T47D (cell line): ENCODE results near the gene ATP1A2.

ENCODE experiments used
- DNase-seq, 2 experiments: peaks; one replicate each; pipeline versions ENCODE4 v3.0.0 to v3.0.0-alpha.2; 2011 to 2012; ENCODE audit warnings: low read depth in 1 of 2, low spot score in 1 of 2
- JUND ChIP-seq: IDR thresholded peaks from 2 replicates; pipeline ENCODE4 v1.6.1; 2012; ENCODE audit warnings: low read depth
- in situ Hi-C: cut with HindIII; loops from 2 replicates; pipeline ENCODE4 v1.10.0; 2016; ENCODE audit warnings: low sequenced_read_pairs, low pct_unique_long_range_greater_than_20kb

Gene ATP1A2

GRCh38 chr1:160115545-160116282, at the start of gene ATP1A2:
Gene ATP1A2, plus strand, starts transcription at chr1:160115759. Its CDS starts 103 bp downstream, at chr1:160115862.
- no peak for DNase-seq
- TF ChIP-seq JUND, result no peak
- in situ Hi-C loops, result no loop called here

GRCh38 chr1:160066829-160067745, 48.5 kb upstream of the ATP1A2 start:
- in situ Hi-C loops, result no loop called here
- no peak for DNase-seq
- no peak for TF ChIP-seq JUND

- no peak for DNase-seq
- TF ChIP-seq JUND, result no peak
- in situ Hi-C loops, result no loop called here
Observed at GRCh38 chr1:160068225-160068624, 47.3 kb upstream of the ATP1A2 start.

- TF ChIP-seq JUND, result no peak
- no peak for DNase-seq
- in situ Hi-C loops, result no loop called here
Observed at GRCh38 chr1:160069460-160070231, 45.9 kb upstream of the ATP1A2 start, which contains the start of gene KCNJ10. Gene KCNJ10, minus strand, starts transcription at chr1:160070160. Its CDS starts 27,628 bp downstream, at chr1:160042532.

- in situ Hi-C loops, result no loop called here
- DNase-seq, result no peak
Observed at GRCh38 chr1:160070243-160071163, 45.1 kb upstream of the ATP1A2 start.

GRCh38 chr1:160071289-160071688, 44.3 kb upstream of the ATP1A2 start:
- DNase-seq, result no peak
- in situ Hi-C loops, result no loop called here
- TF ChIP-seq JUND, result no peak

More at GRCh38 chr1:160070243-160071163, 45.1 kb upstream of the ATP1A2 start:
- TF ChIP-seq JUND, result no peak

- in situ Hi-C loops, result no loop called here
- no peak for TF ChIP-seq JUND
- no peak for DNase-seq
Observed at GRCh38 chr1:160074865-160075264, 40.7 kb upstream of the ATP1A2 start.

- TF ChIP-seq JUND, result no peak
- in situ Hi-C loops, result no loop called here
- no peak for DNase-seq
Observed at GRCh38 chr1:160075836-160076235, 39.7 kb upstream of the ATP1A2 start.

GRCh38 chr1:160076295-160076694, 39.3 kb upstream of the ATP1A2 start:
- no peak for TF ChIP-seq JUND
- in situ Hi-C loops, result no loop called here
- DNase-seq, result no peak

- in situ Hi-C loops, result no loop called here
- DNase-seq, result no peak
- TF ChIP-seq JUND, result no peak
Observed at GRCh38 chr1:160077486-160077885, 38.1 kb upstream of the ATP1A2 start.

- peak in 1 of 2 experiments; percentile 69 for DNase-seq
- in situ Hi-C loops, result no loop called here
- TF ChIP-seq JUND, result no peak
Observed at GRCh38 chr1:160078512-160079195, 36.9 kb upstream of the ATP1A2 start.
